DND-41 (cell line): ENCODE results near the gene DHX57.

Experiments
- ATAC-seq: fragments of 200-7000 bp; cut with Tn5 transposase; 3 replicates; pipeline ENCODE4 v1.9.1; 2021; ENCODE audit warnings: low read depth; ENCODE audit not compliant: insufficient read depth
- DNase-seq: peaks from one replicate; pipeline ENCODE4 v3.0.0-alpha.2; 2020
- H2AFZ ChIP-seq: 2 replicates; pipeline ENCODE4 v1.6.0; 2012; ENCODE audit warnings: low read depth, low read length
- H3K27ac ChIP-seq: 2 replicates; pipeline ENCODE4 v1.5.1; 2012; ENCODE audit warnings: low read length, inconsistent platforms
- H3K27me3 ChIP-seq: fragments of 200-600 bp; sonication (generic); 2 replicates; pipeline ENCODE4 v1.6.0; 2012; ENCODE audit warnings: low read length, mild to moderate bottlenecking, inconsistent platforms; ENCODE audit not compliant: insufficient read depth, poor library complexity
- H3K36me3 ChIP-seq: 2 replicates; pipeline ENCODE4 v1.5.1; 2012; ENCODE audit warnings: low read length, inconsistent platforms; ENCODE audit not compliant: insufficient read depth
- H3K4me1 ChIP-seq: 2 replicates; pipeline ENCODE4 v1.5.1; 2012; ENCODE audit warnings: mild to moderate bottlenecking, low read length; ENCODE audit not compliant: insufficient read depth
- H3K4me2 ChIP-seq: 2 replicates; pipeline ENCODE4 v1.6.0; 2012; ENCODE audit warnings: mild to moderate bottlenecking, moderate library complexity, low read length, inconsistent platforms; ENCODE audit not compliant: insufficient read depth
- H3K4me3 ChIP-seq, 2 experiments: fragments of 200-600 bp in 1 of 2; shearing (Covaris generic) in 1 of 2; 2 replicates each; pipeline ENCODE4 v1.5.1; 2012 to 2016; ENCODE audit warnings: inconsistent platforms in 2 of 2, low read length in 2 of 2, mild to moderate bottlenecking in 2 of 2, low read depth in 1 of 2, moderate library complexity in 1 of 2
- H3K79me2 ChIP-seq: 2 replicates; pipeline ENCODE4 v1.6.0; 2012; ENCODE audit warnings: low read length, inconsistent platforms; ENCODE audit not compliant: insufficient read depth
- H3K9ac ChIP-seq: 2 replicates; pipeline ENCODE4 v1.6.0; 2012; ENCODE audit warnings: low read depth, mild to moderate bottlenecking, inconsistent platforms, low read length, moderate library complexity
- H3K9me3 ChIP-seq: 2 replicates; pipeline ENCODE4 v1.5.1; 2012; ENCODE audit warnings: low read length, moderate library complexity, mild to moderate bottlenecking, inconsistent platforms; ENCODE audit not compliant: insufficient read depth, severe bottlenecking
- H4K20me1 ChIP-seq: 2 replicates; pipeline ENCODE4 v1.6.0; 2012; ENCODE audit warnings: low read length; ENCODE audit not compliant: insufficient read depth
- EZH2 ChIP-seq: IDR thresholded peaks from 3 replicates; pipeline ENCODE4 v1.6.1; 2012; ENCODE audit warnings: borderline replicate concordance, low read depth, mild to moderate bottlenecking, moderate library complexity, low read length, inconsistent platforms; ENCODE audit not compliant: severe bottlenecking
- TF ChIP-seq, protein P1 (sequence below): IDR thresholded peaks from 2 replicates; pipeline ENCODE4 v1.5.1; 2012; ENCODE audit warnings: borderline replicate concordance, low read length, moderate library complexity, mild to moderate bottlenecking; ENCODE audit not compliant: poor library complexity, severe bottlenecking; ENCODE audit errors: extremely low read depth

DHX57 gene

DNA sequence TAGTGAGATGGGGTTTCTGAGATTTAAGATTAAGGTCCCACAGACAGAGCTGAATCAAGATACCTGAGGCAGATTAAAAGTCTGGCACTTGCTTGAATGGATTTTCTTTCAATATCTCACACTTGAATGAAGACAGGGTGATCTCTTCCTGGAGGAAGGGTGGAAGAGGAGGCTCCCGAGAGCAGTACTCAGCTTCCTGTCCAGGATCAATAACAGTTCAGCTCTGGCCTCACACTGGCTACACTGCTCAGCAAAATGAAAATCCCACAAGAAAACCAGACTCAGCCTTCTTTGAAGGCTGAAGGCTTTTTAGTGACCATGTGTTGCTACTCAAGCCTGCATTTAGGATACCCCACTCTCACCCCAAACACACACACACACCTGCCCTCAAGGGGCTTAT lies 25.0 kb upstream of the DHX57 start:
- H3K4me2 ChIP-seq: no peak overlapping the region
- DNase-seq (no peak), ATAC-seq (no peak)
- no peaks in the 10 kb centered on the region for H3K79me2 ChIP-seq
- no peak overlapping the region for H3K9ac ChIP-seq
- H3K27me3 ChIP-seq: no peaks in the 10 kb centered on the region
- no peaks in the 10 kb centered on the region for H3K36me3 ChIP-seq
- no peaks in the 10 kb centered on the region for H3K9me3 ChIP-seq
- no peaks in the 10 kb centered on the region for H3K4me1 ChIP-seq
- no peak overlapping the region for H2AFZ ChIP-seq
- H3K4me3 ChIP-seq: no peak overlapping the region
- no peak overlapping the region for H3K27ac ChIP-seq
- no peaks in the 10 kb centered on the region for H4K20me1 ChIP-seq
- no peak for TF ChIP-seq EZH2
- TF ChIP-seq, protein P1, sequence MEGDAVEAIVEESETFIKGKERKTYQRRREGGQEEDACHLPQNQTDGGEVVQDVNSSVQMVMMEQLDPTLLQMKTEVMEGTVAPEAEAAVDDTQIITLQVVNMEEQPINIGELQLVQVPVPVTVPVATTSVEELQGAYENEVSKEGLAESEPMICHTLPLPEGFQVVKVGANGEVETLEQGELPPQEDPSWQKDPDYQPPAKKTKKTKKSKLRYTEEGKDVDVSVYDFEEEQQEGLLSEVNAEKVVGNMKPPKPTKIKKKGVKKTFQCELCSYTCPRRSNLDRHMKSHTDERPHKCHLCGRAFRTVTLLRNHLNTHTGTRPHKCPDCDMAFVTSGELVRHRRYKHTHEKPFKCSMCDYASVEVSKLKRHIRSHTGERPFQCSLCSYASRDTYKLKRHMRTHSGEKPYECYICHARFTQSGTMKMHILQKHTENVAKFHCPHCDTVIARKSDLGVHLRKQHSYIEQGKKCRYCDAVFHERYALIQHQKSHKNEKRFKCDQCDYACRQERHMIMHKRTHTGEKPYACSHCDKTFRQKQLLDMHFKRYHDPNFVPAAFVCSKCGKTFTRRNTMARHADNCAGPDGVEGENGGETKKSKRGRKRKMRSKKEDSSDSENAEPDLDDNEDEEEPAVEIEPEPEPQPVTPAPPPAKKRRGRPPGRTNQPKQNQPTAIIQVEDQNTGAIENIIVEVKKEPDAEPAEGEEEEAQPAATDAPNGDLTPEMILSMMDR: no peak

DNA sequence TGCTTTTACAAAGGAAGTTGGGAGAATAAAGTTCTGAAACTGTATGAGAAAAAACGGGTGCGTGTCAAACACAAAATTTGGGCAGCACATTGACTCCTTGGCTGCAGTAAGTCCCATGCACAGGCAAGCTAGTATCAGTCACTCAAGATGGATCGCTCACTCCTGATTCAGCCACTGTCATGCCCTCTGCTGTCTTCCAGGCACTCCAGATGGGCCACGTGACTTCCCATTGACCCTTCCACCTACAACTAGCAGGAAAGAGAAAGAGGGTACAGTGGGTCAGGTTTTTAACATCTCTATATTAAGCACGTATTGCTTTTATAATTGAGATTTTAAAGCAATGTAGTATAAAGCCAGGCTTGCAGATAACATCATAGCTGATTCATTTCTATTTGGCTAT lies 22.5 kb upstream of the DHX57 start:
- H3K4me1 ChIP-seq: no peaks in the 10 kb centered on the region
- H4K20me1 ChIP-seq: no peaks in the 10 kb centered on the region
- H3K36me3 ChIP-seq: no peaks in the 10 kb centered on the region
- ATAC-seq: no peak
- no peak overlapping the region for H3K9ac ChIP-seq
- H3K9me3 ChIP-seq: no peaks in the 10 kb centered on the region
- no peak overlapping the region for H3K27ac ChIP-seq
- TF ChIP-seq, protein P1: no peak
- no peak for TF ChIP-seq EZH2
- H3K4me3 ChIP-seq: no peak overlapping the region
- no peak overlapping the region for H2AFZ ChIP-seq
- no peak for DNase-seq
- no peaks in the 10 kb centered on the region for H3K79me2 ChIP-seq
- no peaks in the 10 kb centered on the region for H3K27me3 ChIP-seq
- no peak overlapping the region for H3K4me2 ChIP-seq

DNA sequence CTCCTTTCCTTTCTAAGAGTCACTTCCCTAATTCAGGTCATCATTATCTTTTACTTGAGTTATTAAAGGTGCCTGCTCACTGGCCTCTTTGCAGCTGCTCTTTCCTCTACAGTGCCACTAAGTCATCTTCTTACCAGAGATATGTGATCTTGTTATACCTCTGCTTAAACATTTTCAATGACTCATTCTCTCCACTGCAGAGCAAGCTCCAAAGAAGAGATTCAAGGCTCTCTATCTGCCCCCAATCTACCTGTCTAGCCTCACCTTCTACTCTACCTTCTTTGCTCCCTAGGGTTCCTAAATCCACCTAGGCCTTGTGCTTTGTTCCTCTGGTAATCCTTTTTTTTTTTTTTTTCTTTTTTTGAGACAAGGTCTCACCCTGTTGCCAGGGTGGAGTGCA lies 17.1 kb upstream of the DHX57 start:
- H3K4me1 ChIP-seq: no peaks in the 10 kb centered on the region
- TF ChIP-seq, protein P1: no peak
- TF ChIP-seq EZH2: no peak
- no peak overlapping the region for H2AFZ ChIP-seq
- H3K27ac ChIP-seq: no peak overlapping the region
- ATAC-seq (no peak), DNase-seq (no peak)
- H3K36me3 ChIP-seq: no peaks in the 10 kb centered on the region
- no peak overlapping the region for H3K4me3 ChIP-seq
- no peak overlapping the region for H3K9ac ChIP-seq
- H3K27me3 ChIP-seq: no peaks in the 10 kb centered on the region
- H4K20me1 ChIP-seq: no peaks in the 10 kb centered on the region
- no peak overlapping the region for H3K4me2 ChIP-seq
- H3K79me2 ChIP-seq: no peaks in the 10 kb centered on the region
- no peaks in the 10 kb centered on the region for H3K9me3 ChIP-seq

DNA sequence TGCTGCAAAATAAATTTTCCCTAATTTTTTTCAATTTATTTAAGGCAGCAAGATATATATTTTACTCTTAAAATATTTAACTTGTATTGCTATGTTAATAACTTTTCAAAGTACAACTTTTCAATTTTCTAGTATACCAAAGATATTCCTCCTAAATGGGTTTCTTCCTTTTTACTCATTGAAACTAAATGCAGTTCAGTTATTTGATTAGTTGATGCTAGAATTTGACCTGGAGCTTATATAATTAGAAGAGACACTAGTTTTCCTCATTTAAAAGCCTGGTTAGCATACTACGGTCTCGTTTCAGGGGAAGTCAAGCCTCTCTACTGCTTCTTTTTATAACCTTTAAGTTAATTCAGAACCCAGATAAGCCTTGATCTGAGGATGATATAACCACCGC lies 13.8 kb upstream of the DHX57 start, which contains the start of gene ARHGEF33:
ARHGEF33 (plus strand) TSS at position 301 of the 400 bp plus-strand sequence. CDS start 29,573 bp downstream, outside the sequence.
- Histone ChIP-seq H3K4me2 (no peak within 1 kb of the TSS), H3K4me1 (no peaks in the 10 kb centered on the region), H3K9ac (no peak within 1 kb of the TSS), H3K9me3 (no peaks in the 10 kb centered on the region), H3K4me3 (no peak within 1 kb of the TSS), H4K20me1 (no peaks in the 10 kb centered on the region), H2AFZ (no peak within 1 kb of the TSS), H3K27ac (no peak within 1 kb of the TSS), H3K36me3 (no peaks in the 10 kb centered on the region), H3K79me2 (no peaks in the 10 kb centered on the region), H3K27me3 (no peaks in the 10 kb centered on the region)
- DNase-seq: no peak
- no peak for ATAC-seq
- TF ChIP-seq EZH2: no peak
- TF ChIP-seq, protein P1: no peak
